NCI-H1048 (cell line): ENCODE data around the gene AKIRIN1.
"Not testable (repeated sequence)": the region's sequence is repeated elsewhere in the genome, so short reads cannot be mapped to it uniquely, and the experiment has no call there.

ENCODE experiments used
- DNase-seq: peaks from one replicate; lab custom pipeline; 2025; lab: John Stamatoyannopoulos, UW

Gene AKIRIN1

DNA sequence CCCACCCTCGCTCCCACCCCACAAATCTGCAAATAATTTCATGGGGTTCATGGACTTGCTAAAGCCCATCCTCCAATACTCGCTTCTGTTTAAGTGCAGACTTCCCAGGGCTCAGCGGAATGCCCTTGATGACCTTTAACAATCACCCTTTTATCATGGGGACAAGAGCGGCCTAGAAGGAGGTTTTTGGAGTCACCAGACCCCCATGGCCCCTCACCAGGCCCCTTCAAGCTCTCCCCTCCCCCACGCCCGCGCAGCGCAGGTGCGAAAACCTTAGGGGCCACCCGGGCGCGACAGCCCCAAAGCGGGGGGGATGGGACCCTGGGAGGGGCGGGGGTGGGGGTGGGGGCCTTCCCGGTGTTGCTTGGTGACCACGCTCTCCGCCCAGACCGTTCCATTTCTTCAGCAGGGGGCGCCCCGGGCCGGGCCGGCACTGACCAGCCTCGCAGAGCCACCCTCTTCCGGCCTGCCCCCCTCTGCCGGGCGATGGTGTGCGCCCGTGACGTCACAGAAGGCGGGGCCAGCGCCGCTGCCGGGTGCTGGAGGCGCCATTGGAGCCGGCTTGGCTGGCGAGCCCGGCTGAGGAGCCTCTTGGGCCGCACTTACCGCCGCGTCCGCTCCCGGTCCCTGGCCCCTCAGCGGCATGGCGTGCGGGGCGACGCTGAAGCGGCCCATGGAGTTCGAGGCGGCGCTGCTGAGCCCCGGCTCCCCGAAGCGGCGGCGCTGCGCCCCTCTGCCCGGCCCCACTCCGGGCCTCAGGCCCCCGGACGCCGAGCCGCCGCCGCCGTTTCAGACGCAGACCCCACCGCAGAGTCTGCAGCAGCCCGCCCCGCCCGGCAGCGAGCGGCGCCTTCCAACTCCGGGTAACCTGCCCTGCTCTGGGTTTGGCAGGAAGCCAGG is at the start of gene AKIRIN1:
Gene AKIRIN1 (plus strand): TSS at position 539 of the 900 bp plus-strand sequence. CDS start 105 bp downstream, at position 644.
- peak; percentile 93 for DNase-seq

- no peak for DNase-seq
Measured at GRCh38 chr1:38941527-38942019, 49.5 kb upstream of the AKIRIN1 start, which contains the start of gene RHBDL2. Gene RHBDL2 (minus strand): TSS chr1:38941830. CDS start chr1:38919212, 22,618 bp downstream.

DNA sequence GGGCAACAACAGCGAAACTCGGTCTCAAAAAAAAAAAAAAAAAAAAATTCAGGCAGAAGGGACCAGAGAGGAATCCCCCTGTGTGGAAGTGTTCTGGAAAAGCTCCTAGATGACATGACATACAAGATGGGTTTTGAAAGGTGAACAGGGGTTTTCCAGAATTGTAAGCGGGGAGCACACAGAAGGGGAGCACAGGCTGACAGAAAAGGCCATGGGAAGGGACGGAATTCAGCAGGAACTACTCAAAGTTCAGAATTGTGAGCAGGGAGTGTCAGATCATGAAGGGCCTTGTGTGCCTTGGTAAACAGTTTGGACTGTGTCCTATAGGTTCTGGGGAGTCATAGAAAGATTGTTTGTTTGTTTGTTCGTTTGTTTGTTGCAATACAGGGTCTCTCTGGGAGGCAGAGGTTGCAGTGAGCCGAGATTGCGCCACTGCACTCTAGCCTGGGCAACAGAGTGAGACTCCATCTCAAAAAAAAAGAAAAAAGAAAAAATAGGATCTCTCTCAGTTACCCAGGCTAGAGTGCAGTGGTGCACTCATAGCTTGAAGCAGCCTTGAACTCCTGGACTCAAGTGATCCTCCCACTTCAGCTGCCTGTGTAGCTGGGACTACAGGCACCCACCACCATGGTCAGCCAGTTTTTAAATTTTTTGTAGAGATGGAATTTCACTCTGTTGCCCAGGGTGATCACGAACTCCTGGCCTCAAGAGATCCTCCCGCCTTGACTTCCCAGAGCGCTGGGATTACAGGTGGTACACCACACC is 48.2 kb upstream of the AKIRIN1 start:
- no peak for DNase-seq

DNA sequence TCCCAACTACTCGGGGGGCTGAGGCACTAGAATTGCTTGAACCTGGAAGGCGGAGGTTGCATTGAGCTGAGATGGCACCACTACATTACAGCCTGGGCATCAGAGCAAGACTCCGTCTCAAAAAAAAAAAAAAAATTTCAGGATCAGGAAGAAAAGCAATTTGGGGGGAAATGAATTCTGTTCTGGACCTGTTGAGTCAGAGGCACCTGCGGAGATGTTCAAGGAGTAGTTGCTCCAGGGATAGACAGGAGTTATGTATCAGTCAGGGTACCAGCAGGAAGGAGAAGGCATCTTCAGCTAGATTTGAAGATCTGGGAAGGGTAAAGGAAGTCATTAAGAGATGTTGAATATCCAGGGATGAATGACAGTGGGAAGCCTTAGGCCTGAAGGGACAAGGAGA is 46.5 kb upstream of the AKIRIN1 start:
- no peak for DNase-seq

DNA sequence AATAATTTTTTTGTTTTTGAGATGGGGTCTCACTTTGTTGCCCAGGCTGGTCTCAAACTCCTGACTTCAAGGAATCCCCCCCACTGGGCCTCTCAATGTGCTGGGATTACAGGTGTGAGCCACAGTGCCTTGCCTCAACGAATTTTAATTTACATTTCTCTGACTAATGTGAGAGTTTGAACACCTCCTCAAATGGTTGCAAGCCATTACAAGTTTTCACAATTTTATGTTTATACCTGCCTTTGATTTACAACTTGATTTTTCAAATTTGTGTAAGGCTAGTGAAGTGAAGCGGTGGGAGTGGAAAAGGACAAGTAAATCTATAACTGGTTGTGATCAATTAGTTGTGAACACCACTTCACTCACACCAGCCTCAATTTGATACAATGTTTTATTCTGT is 40.5 kb upstream of the AKIRIN1 start:
- no peak for DNase-seq

DNA sequence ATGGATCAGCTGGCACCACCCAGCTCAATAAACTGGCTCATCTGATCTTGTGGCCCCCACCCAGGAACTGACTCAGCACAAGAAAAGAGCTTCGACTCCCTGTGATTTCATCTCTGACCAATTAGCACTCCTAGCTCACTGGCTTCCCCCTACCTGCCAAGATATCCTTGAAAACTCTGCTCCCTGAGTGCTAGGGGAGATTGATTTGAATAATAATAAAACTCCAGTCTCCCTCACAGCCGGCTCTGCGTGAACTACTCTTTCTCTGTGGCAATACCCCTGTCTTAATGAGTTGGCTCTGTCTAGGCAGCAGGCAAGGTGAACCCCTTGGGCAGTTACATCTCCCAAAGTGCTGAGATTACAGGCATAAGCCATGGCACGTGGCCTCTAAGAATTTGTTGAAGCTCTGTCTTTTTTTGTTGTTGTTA is 37.6 kb upstream of the AKIRIN1 start:
- no peak for DNase-seq

DNA sequence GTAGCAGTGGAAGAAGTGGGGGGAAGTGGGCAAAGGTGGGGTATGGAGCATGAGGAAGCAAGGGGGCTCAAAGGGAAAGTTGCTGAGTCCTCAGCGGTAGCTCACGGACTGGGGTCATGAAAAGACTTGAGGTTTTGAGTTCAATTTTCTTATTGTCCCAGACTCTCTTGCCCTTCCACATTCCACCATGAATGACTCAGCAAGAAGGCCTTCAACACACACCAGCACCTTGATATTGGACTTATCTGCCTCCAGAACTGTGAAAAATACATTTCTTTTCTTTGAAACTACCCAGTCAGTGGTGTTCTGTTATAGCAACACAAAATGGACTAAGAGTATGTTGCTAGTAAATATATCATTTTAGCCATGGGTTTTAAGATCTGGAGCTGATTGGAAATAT is 32.1 kb upstream of the AKIRIN1 start:
- no peak for DNase-seq

GRCh38 chr1:38962113-38962512 is 29.0 kb upstream of the AKIRIN1 start:
- no peak for DNase-seq

GRCh38 chr1:38962560-38962959 is 28.5 kb upstream of the AKIRIN1 start:
- no peak for DNase-seq

DNA sequence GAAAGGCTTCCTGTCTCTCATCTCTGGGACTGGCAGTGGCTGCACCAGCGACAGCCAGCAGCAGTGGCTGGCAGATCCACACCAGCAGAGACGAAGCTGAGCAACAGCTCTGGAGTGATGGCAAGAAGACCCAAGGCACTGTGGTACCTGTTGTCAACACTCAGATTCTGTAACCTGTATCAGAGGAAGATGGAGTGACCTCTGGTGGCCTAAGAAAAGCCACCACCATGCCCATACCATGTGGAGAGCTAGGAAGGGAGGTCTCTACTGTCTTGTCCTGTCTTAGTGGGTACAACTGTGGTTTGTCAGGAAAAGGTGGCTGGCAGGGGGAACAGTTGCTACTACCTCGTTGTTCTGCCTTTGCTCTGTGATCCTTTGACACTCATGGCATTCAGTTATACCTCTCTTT is 26.9 kb upstream of the AKIRIN1 start:
- no peak for DNase-seq

DNA sequence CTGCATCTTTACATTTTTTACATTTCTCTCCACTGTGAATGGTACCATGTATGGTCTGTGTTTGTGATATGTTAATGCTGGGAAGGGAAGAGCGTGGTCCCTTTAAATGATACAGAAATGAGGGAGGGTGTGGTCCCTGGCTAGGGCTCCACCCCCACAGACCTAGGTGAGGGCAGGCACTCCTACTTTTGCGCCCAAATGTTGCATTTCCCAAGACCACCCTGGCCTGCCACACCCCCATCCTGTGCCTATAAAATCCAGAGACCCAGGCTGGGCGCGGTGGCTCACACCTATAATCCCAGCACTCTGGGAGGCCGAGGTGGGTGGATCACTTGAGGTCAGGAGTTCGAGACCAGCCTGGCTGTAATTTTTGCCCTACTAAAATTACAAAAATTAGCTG is 17.9 kb upstream of the AKIRIN1 start:
- not testable (repeated sequence) for DNase-seq

DNA sequence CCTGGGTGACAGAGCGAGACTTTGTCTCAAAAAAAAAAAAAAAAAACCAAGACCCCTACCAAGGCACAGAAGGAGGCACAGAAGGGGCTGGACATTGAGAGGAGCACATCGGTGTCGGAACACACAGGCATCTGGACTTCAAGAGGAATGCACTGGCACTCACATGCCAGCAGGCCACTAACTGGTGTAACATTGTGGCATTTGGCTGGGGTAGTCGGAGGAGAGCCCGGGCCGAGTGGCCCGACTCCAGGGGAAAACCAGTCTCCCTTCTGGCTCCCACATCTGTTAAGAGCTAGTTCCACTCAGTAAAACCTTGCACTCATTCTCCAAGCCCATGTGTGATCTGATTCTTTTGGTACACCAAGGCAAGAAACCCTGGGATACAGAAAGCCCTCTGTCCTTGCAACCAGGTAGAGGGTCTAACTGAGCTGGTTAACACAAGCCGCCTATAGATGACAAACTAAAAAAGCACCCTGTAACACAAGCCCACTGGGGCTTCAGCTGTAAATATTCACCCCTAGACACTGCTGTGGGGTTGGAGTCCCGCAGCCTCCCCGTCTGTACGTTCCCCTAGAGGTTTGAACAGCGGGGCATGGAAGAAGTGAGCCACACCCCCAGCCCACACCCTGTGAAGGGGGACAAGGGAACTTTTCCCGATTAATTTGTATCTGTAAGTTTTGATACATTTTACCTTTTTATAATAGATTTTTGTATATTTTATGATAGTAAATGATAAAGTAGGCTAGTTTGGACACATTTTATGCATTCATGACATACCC is 17.2 kb upstream of the AKIRIN1 start:
- DNase-seq = no peak

DNA sequence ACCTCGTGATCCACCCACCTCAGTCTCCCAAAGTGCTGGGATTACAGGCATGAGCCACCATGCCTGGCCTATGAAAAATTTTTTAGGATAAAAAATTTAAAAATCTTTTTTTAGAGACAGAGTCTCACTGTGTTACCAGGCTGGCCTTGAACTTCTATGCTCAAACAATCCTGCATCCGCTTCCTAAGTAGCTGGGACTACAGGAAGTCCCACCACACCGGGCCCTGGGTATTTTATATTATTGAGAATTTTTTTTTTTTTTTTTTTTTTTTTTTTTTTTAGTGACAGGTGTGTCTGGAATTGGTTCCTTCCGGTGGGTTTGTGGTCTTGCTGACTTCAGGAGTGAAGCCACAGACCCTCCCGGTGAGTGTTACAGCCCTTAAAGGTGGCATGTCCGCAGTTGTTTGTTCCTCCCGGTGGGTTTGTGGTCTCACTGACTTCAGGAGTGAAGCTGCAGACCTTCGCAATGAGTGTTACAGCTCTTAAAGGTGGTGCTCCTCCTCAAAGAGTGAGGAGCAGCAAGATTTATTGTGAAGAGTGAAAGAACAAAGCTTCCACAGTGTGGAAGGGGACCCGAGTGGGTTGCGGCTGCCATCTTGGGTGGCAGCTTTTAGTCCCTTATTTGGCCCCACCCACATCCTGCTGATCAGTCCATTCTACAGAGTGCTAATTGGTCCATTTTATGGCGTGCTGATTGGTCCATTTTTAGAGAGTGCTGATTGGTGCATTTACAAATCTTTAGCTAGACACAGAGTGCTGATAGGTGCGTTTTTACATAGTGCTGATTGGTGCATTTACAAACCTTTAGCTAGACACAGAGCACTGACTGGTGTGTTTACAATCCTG is 13.5 kb upstream of the AKIRIN1 start:
- not testable (repeated sequence) for DNase-seq

DNA sequence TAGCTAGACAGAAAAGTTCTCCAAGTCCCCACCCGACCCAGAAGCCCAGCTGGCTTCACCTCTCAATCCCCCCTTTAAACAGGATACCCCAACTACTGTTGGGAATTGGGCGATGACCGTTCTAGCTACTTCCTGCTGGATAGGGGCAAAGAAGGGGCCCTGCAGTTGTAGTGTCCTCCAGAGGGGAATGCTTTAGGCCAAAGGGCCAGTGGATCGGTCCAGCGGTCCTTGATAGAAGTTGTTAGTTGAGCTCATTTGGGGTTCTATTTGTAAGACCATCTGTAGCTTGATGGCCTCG is 12.9 kb upstream of the AKIRIN1 start:
- not testable (repeated sequence) for DNase-seq

- not testable (repeated sequence) for DNase-seq
Measured at GRCh38 chr1:38979380-38979779, 11.7 kb upstream of the AKIRIN1 start.

DNA sequence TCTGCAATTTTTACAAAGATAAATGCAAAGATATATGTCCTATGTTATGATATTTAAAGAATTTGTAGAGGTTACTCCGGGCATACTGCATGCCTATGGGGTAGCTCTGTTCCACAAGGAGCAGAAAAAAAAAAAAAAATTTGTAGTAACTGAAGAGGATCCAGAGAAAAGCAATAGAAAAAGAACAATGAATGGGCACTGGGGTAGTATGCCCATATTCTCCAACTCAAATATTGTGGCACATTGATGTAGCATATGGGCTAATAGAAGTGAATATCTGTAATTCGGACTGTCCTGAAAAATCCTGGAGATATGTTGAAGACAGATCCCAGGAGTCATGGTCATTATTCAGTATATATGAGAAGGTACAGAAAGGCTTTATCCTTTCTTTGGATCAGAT is 1.1 kb upstream of the AKIRIN1 start:
- DNase-seq = no peak

- no peak for DNase-seq
Measured at GRCh38 chr1:38990386-38990737, 714 bp upstream of the AKIRIN1 start.

GRCh38 chr1:38991638-38992411 is 749 bp downstream of the AKIRIN1 start:
- no peak for DNase-seq

DNA sequence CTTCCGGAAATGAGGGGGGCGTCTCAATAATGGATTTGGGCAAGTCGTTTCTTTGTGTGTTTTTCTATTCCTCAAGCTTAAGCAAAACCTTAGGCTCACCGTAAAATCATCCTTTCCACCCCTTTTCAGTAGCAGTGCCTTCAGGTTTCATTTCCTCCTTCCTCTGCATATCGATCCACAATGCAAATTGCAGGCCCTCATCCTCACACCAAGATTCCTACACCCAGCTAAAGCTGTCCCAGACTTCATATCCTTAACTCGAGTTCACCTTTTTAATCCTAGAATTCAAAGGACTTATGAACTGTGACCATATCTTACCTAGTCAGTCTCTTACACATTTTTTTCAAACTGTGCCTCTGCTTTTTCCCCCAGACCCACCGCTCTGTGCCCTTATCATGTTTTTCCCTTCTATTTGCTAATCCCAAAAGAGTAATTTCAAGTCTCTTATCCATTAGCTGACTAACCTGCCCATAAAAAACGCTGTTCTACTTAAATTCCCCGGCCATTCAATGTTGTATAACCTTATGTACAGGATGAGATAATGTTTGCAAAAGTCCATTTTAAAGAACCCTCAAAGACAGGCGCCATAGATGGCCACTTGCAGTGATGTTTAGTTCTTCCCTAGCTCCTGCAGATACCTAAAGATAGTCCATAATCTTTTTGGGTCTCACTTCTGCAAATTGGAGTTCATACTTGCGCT is 1.5 kb downstream of the AKIRIN1 start:
- no peak for DNase-seq

DNA sequence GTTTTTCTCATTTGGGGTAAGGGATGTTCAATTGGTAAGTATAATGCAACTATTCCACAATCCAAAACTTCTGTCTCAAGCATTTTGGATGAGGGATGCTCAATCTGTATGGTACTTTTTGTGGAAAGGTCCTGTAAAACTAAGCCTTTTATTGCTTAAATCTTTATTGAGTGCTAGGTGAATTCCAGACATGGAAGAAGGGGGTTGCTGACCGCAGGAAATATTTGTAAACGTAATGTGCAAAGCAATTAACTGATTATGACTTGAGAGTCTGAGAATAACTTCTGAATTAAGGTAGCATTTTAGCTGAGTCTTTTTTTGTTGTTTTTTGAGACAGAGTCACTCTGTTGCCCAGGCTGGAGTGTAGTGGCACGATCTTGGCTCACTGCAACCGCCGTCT is 3.1 kb downstream of the AKIRIN1 start:
- DNase-seq = no peak
